Right lobe of liver (tissue), 4 donors: Measurements from ENCODE around the gene MARCHF6.
"Not testable (repeated sequence)": the region's sequence is repeated elsewhere in the genome, so short reads cannot be mapped to it uniquely, and the experiment has no call there.

Source experiments
- CTCF ChIP-seq, 4 donors: fragments of 200-600 bp in 3 of 4; fragments of 450-650 bp in 1 of 4; IDR thresholded peaks; one replicate each; pipeline versions ENCODE4 v1.5.1 to v1.8.0; 2016 to 2022; ENCODE audit warnings: antibody characterized with exemption in 4 of 4, mild to moderate bottlenecking in 2 of 4
- POLR2A ChIP-seq: fragments of 450-650 bp; IDR thresholded peaks from one replicate; pipeline ENCODE4 v1.6.1; 2017; ENCODE audit warnings: antibody characterized with exemption, mild to moderate bottlenecking
- donor health status: DM: no; HTN: no; CAD: no.
- donor health status: DM: no; HTN: no; CAD: no.
- donor health status: DM: no; HTN: yes; CAD: no.

- TF ChIP-seq CTCF (IDR thresholded peaks at IDR 0.05); POLR2A: not testable (repeated sequence)
Observed at GRCh38 chr5:10371369-10371768, 17.9 kb downstream of the MARCHF6 start.
